ENCODE measurements around the gene TRIM74.
"Not testable (repeated sequence)": the region's sequence is repeated elsewhere in the genome, so short reads cannot be mapped to it uniquely, and the experiment has no call there.

- TF ChIP-seq POLR2A, POLR2AphosphoS5, SPI1 (IDR thresholded peaks at IDR 0.05; ENCODE audit: low read depth, low read length): not testable (repeated sequence)
These were observed 6.5 kb upstream of the TRIM74 start for GRCh38 chr7:72975656-72976286.
